ENCODE data around the gene XPO4. TPM values are rescaled to one million over a fixed set of nuclear protein-coding genes. Genes with fewer than 3 reads are reported as not detected.

XPO4 gene
- polyA plus RNA-seq, 1 of the 3 experiments (the other 2 are of a cell fraction), result 4.2 TPM

GRCh38 chr13:20940083-20940482, 37.5 kb upstream of the XPO4 start (continued):
- no peak for TF ChIP-seq REST (IDR thresholded peaks at IDR 0.05; ENCODE audit: low read depth, low read length)

- CTCF ChIA-PET, result interaction anchor here (0.8 to 1.3 kb wide), 2 partner anchors 111 to 357 kb away, joined by 3 read pairs; no protein-coding TSS in a partner anchor
- H3K27ac ChIP-seq (ENCODE audit: low read depth in 2 of 2, low read length in 1 of 2), result no peak overlapping the region
Measured at GRCh38 chr13:20939662-20940061, 37.1 kb upstream of the XPO4 start.

More at GRCh38 chr13:20939662-20940061, 37.1 kb upstream of the XPO4 start:
- no peaks in the 10 kb centered on the region for H3K79me2 ChIP-seq (ENCODE audit: insufficient read depth)
- 0 out of 2 replicates have a peak overlapping the region, but pooled peaks have one; percentile 9 for H2AFZ ChIP-seq (ENCODE audit: low read depth)
- H4K20me1 ChIP-seq (ENCODE audit: insufficient read depth), result no peaks in the 10 kb centered on the region
- no peaks in the 10 kb centered on the region for H3K4me1 ChIP-seq (ENCODE audit: control insufficient read depth in 1 of 2, insufficient read depth in 2 of 2, low read depth in 1 of 2, low read length in 1 of 2)
- no peaks in the 10 kb centered on the region for H3F3A ChIP-seq (replicated peaks; ENCODE audit: insufficient read depth)
- POLR2A ChIA-PET, result no interaction called here
- TF ChIP-seq RCOR1 (IDR thresholded peaks at IDR 0.05; ENCODE audit: low read length) (no peak), YY1 (IDR thresholded peaks at IDR 0.05; ENCODE audit: low read depth) (no peak), MAX (IDR thresholded peaks at IDR 0.05; ENCODE audit: low read depth) (no peak), CTCF (IDR thresholded peaks at IDR 0.05) (no peak), TCF12 (IDR thresholded peaks at IDR 0.05) (no peak), MXI1 (IDR thresholded peaks at IDR 0.05; ENCODE audit: low read depth, low read length) (no peak), SMC3 (IDR thresholded peaks at IDR 0.05; ENCODE audit: low read depth, low read length) (no peak), RXRA (IDR thresholded peaks at IDR 0.05; ENCODE audit: borderline replicate concordance, low read depth) (no peak), SIN3A (IDR thresholded peaks at IDR 0.05; ENCODE audit: borderline replicate concordance, low read depth, low read length) (no peak), FOXJ3 (CRISPR knock-in tag; IDR thresholded peaks at IDR 0.05) (no peak), FOSL2 (IDR thresholded peaks at IDR 0.05; ENCODE audit: borderline replicate concordance, low read depth) (no peak), EP300 (IDR thresholded peaks at IDR 0.05; ENCODE audit: borderline replicate concordance in 1 of 2, low read depth in 1 of 2, low read length in 1 of 2) (no peak), CHD2 (IDR thresholded peaks at IDR 0.05; ENCODE audit: low read length, partially characterized antibody) (no peak), RFX5 (IDR thresholded peaks at IDR 0.05; ENCODE audit: low read length) (no peak), USF1 (IDR thresholded peaks at IDR 0.05; ENCODE audit: borderline replicate concordance, low read depth) (no peak), JUND (IDR thresholded peaks at IDR 0.05) (no peak), ELF1 (IDR thresholded peaks at IDR 0.05) (no peak), NRF1 (IDR thresholded peaks at IDR 0.05; ENCODE audit: low read depth, low read length) (no peak)
- H3K9ac ChIP-seq, result no peak overlapping the region
- H3K4me2 ChIP-seq, result no peak overlapping the region
- WGBS (ENCODE audit: low lambda C conversion rate), result 74% methylated on average over 3 of the region's 4 CpGs
- no peak for DNase-seq
- H3K36me3 ChIP-seq (replicated peaks in 1 of 2; ENCODE audit: control insufficient read depth in 1 of 2, insufficient read depth in 2 of 2, low read length in 1 of 2), result no peaks in the 10 kb centered on the region
- H3K9me3 ChIP-seq, result no peaks in the 10 kb centered on the region
- H3K27me3 ChIP-seq (ENCODE audit: insufficient read depth), result no peaks in the 10 kb centered on the region
- no peak overlapping the region for H3K4me3 ChIP-seq (ENCODE audit: low read depth in 2 of 2, low read length in 1 of 2)
- H3K9me2 ChIP-seq, result no peaks in the 10 kb centered on the region
